ENCODE measurements around the gene BNIPL.

The BNIPL gene

GRCh38 chr1:151051356-151052009 lies 15.1 kb downstream of the BNIPL start:
- no peaks in the 10 kb centered on the region for H3K27me3 ChIP-seq (ENCODE audit: control insufficient read depth in 5 of 5, insufficient read depth in 4 of 5, low read length in 5 of 5)
- H3K27ac ChIP-seq (ENCODE audit: low read depth, low read length) = no peak overlapping the region
- no peak overlapping the region for H3K9ac ChIP-seq (ENCODE audit: low read length in 5 of 5)
- H3K9me3 ChIP-seq (ENCODE audit: control insufficient read depth in 5 of 5, low read length in 5 of 5) = no peaks in the 10 kb centered on the region
- H3K4me3 ChIP-seq (ENCODE audit: low read depth in 1 of 5, low read length in 5 of 5) = no peak overlapping the region
- H3K36me3 ChIP-seq (ENCODE audit: control insufficient read depth in 5 of 5, insufficient read depth in 5 of 5, low read length in 5 of 5) = peaks cover 14 to 51% (median 49%) of the 10 kb centered on the region in 5 donors
- H3K4me1 ChIP-seq (ENCODE audit: control insufficient read depth in 5 of 5, insufficient read depth in 5 of 5, low read length in 5 of 5) = peaks cover 2 to 36% (median 30%) of the 10 kb centered on the region in 5 donors

GRCh38 chr1:151054971-151055547 lies 18.7 kb downstream of the BNIPL start:
- Histone ChIP-seq H3K27ac (ENCODE audit: low read depth, low read length) (no peak overlapping the region), H3K4me3 (ENCODE audit: low read depth in 1 of 5, low read length in 5 of 5) (no peak overlapping the region), H3K9ac (ENCODE audit: low read length in 5 of 5) (no peak overlapping the region), H3K4me1 (ENCODE audit: control insufficient read depth in 5 of 5, insufficient read depth in 5 of 5, low read length in 5 of 5) (peaks cover 11 to 49% (median 41%) of the 10 kb centered on the region in 5 donors), H3K36me3 (ENCODE audit: control insufficient read depth in 5 of 5, insufficient read depth in 5 of 5, low read length in 5 of 5) (peaks cover 14 to 56% (median 53%) of the 10 kb centered on the region in 5 donors), H3K9me3 (ENCODE audit: control insufficient read depth in 5 of 5, low read length in 5 of 5) (no peaks in the 10 kb centered on the region), H3K27me3 (ENCODE audit: control insufficient read depth in 5 of 5, insufficient read depth in 4 of 5, low read length in 5 of 5) (no peaks in the 10 kb centered on the region)

- H3K4me3 ChIP-seq (ENCODE audit: low read depth in 1 of 5, low read length in 5 of 5) = no peak overlapping the region
- H3K9me3 ChIP-seq (ENCODE audit: control insufficient read depth in 5 of 5, low read length in 5 of 5) = no peaks in the 10 kb centered on the region
- no peaks in the 10 kb centered on the region for H3K27me3 ChIP-seq (ENCODE audit: control insufficient read depth in 5 of 5, insufficient read depth in 4 of 5, low read length in 5 of 5)
- peak overlapping the region; percentile 25 for H3K27ac ChIP-seq (ENCODE audit: low read depth, low read length)
- peaks cover 14 to 56% (median 50%) of the 10 kb centered on the region in 5 donors for H3K36me3 ChIP-seq (ENCODE audit: control insufficient read depth in 5 of 5, insufficient read depth in 5 of 5, low read length in 5 of 5)
- peak overlapping the region in 1 of 5 donors; percentile 31 for H3K9ac ChIP-seq (ENCODE audit: low read length in 5 of 5)
- H3K4me1 ChIP-seq (ENCODE audit: control insufficient read depth in 5 of 5, insufficient read depth in 5 of 5, low read length in 5 of 5) = peaks cover 11 to 55% (median 46%) of the 10 kb centered on the region in 5 donors
Observed at GRCh38 chr1:151055581-151055980, 19.2 kb downstream of the BNIPL start.

GRCh38 chr1:151056149-151056548 lies 19.8 kb downstream of the BNIPL start:
- H3K27ac ChIP-seq (ENCODE audit: low read depth, low read length) = peak overlapping the region; percentile 25
- H3K4me1 ChIP-seq (ENCODE audit: control insufficient read depth in 5 of 5, insufficient read depth in 5 of 5, low read length in 5 of 5) = peaks cover 11 to 55% (median 47%) of the 10 kb centered on the region in 5 donors
- peak overlapping the region in 2 of 5 donors; percentile 31 to 63 for H3K9ac ChIP-seq (ENCODE audit: low read length in 5 of 5)
- no peaks in the 10 kb centered on the region for H3K9me3 ChIP-seq (ENCODE audit: control insufficient read depth in 5 of 5, low read length in 5 of 5)
- H3K36me3 ChIP-seq (ENCODE audit: control insufficient read depth in 5 of 5, insufficient read depth in 5 of 5, low read length in 5 of 5) = peaks cover 14 to 56% (median 49%) of the 10 kb centered on the region in 5 donors
- H3K27me3 ChIP-seq (ENCODE audit: control insufficient read depth in 5 of 5, insufficient read depth in 4 of 5, low read length in 5 of 5) = no peaks in the 10 kb centered on the region
- peak overlapping the region in 1 of 5 donors; percentile 1 for H3K4me3 ChIP-seq (ENCODE audit: low read depth in 1 of 5, low read length in 5 of 5)

GRCh38 chr1:151058692-151059091 lies 22.3 kb downstream of the BNIPL start:
- Histone ChIP-seq H3K4me1 (ENCODE audit: control insufficient read depth in 5 of 5, insufficient read depth in 5 of 5, low read length in 5 of 5) (peaks cover 11 to 55% (median 47%) of the 10 kb centered on the region in 5 donors), H3K36me3 (ENCODE audit: control insufficient read depth in 5 of 5, insufficient read depth in 5 of 5, low read length in 5 of 5) (peaks cover 2 to 32% (median 27%) of the 10 kb centered on the region in 5 donors), H3K4me3 (ENCODE audit: low read depth in 1 of 5, low read length in 5 of 5) (peak overlapping the region; percentile 78 to 98 (median 97)), H3K27ac (ENCODE audit: low read depth, low read length) (peak overlapping the region; percentile 94), H3K9me3 (ENCODE audit: control insufficient read depth in 5 of 5, low read length in 5 of 5) (no peaks in the 10 kb centered on the region), H3K27me3 (ENCODE audit: control insufficient read depth in 5 of 5, insufficient read depth in 4 of 5, low read length in 5 of 5) (no peaks in the 10 kb centered on the region), H3K9ac (ENCODE audit: low read length in 5 of 5) (peak overlapping the region; percentile 82 to 98 (median 95))

GRCh38 chr1:151059109-151060006 lies 23.0 kb downstream of the BNIPL start, which contains the start of gene CDC42SE1:
TSS of gene CDC42SE1 (minus strand) at chr1:151059622. CDS start at chr1:151055730, 3,892 bp downstream.
- Histone ChIP-seq H3K27ac (ENCODE audit: low read depth, low read length) (peak within 1 kb of the TSS; percentile 94), H3K4me3 (ENCODE audit: low read depth in 1 of 5, low read length in 5 of 5) (peak within 1 kb of the TSS; percentile 78 to 98 (median 97)), H3K9ac (ENCODE audit: low read length in 5 of 5) (peak within 1 kb of the TSS; percentile 82 to 98 (median 95)), H3K9me3 (ENCODE audit: control insufficient read depth in 5 of 5, low read length in 5 of 5) (no peaks in the 10 kb centered on the region), H3K4me1 (ENCODE audit: control insufficient read depth in 5 of 5, insufficient read depth in 5 of 5, low read length in 5 of 5) (peaks cover 11 to 55% (median 47%) of the 10 kb centered on the region in 5 donors), H3K36me3 (ENCODE audit: control insufficient read depth in 5 of 5, insufficient read depth in 5 of 5, low read length in 5 of 5) (peaks cover 0 to 26% (median 20%) of the 10 kb centered on the region in 5 donors), H3K27me3 (ENCODE audit: control insufficient read depth in 5 of 5, insufficient read depth in 4 of 5, low read length in 5 of 5) (no peaks in the 10 kb centered on the region)

- Histone ChIP-seq H3K9me3 (ENCODE audit: control insufficient read depth in 5 of 5, low read length in 5 of 5) (no peaks in the 10 kb centered on the region), H3K27ac (ENCODE audit: low read depth, low read length) (peak within 1 kb of the TSS; percentile 94), H3K4me1 (ENCODE audit: control insufficient read depth in 5 of 5, insufficient read depth in 5 of 5, low read length in 5 of 5) (peaks cover 11 to 54% (median 47%) of the 10 kb centered on the region in 5 donors), H3K4me3 (ENCODE audit: low read depth in 1 of 5, low read length in 5 of 5) (peak within 1 kb of the TSS; percentile 78 to 98 (median 93)), H3K9ac (ENCODE audit: low read length in 5 of 5) (peak within 1 kb of the TSS; percentile 16 to 98 (median 95)), H3K36me3 (ENCODE audit: control insufficient read depth in 5 of 5, insufficient read depth in 5 of 5, low read length in 5 of 5) (peaks cover 0 to 18% (median 12%) of the 10 kb centered on the region in 5 donors), H3K27me3 (ENCODE audit: control insufficient read depth in 5 of 5, insufficient read depth in 4 of 5, low read length in 5 of 5) (no peaks in the 10 kb centered on the region)
Observed at GRCh38 chr1:151060007-151060656, 23.7 kb downstream of the BNIPL start, which contains the start of gene MLLT11. TSS of gene MLLT11 (plus strand) at chr1:151060397. CDS start at chr1:151067225, 6,828 bp downstream.

- peak overlapping the region in 3 of 5 donors; percentile 95 to 98 (median 95) for H3K9ac ChIP-seq (ENCODE audit: low read length in 5 of 5)
- H3K27ac ChIP-seq (ENCODE audit: low read depth, low read length) = no peak overlapping the region
- peak overlapping the region; percentile 78 to 98 (median 93) for H3K4me3 ChIP-seq (ENCODE audit: low read depth in 1 of 5, low read length in 5 of 5)
- H3K36me3 ChIP-seq (ENCODE audit: control insufficient read depth in 5 of 5, insufficient read depth in 5 of 5, low read length in 5 of 5) = peaks cover 0 to 11% (median 5%) of the 10 kb centered on the region in 5 donors
- H3K4me1 ChIP-seq (ENCODE audit: control insufficient read depth in 5 of 5, insufficient read depth in 5 of 5, low read length in 5 of 5) = peaks cover 11 to 47% (median 41%) of the 10 kb centered on the region in 5 donors
- H3K9me3 ChIP-seq (ENCODE audit: control insufficient read depth in 5 of 5, low read length in 5 of 5) = no peaks in the 10 kb centered on the region
- no peaks in the 10 kb centered on the region for H3K27me3 ChIP-seq (ENCODE audit: control insufficient read depth in 5 of 5, insufficient read depth in 4 of 5, low read length in 5 of 5)
Observed at GRCh38 chr1:151060657-151061421, 24.5 kb downstream of the BNIPL start.

- Histone ChIP-seq H3K4me1 (ENCODE audit: control insufficient read depth in 5 of 5, insufficient read depth in 5 of 5, low read length in 5 of 5) (peaks cover 9 to 39% (median 32%) of the 10 kb centered on the region in 5 donors), H3K9ac (ENCODE audit: low read length in 5 of 5) (no peak overlapping the region), H3K27me3 (ENCODE audit: control insufficient read depth in 5 of 5, insufficient read depth in 4 of 5, low read length in 5 of 5) (no peaks in the 10 kb centered on the region), H3K27ac (ENCODE audit: low read depth, low read length) (no peak overlapping the region), H3K4me3 (ENCODE audit: low read depth in 1 of 5, low read length in 5 of 5) (no peak overlapping the region), H3K36me3 (ENCODE audit: control insufficient read depth in 5 of 5, insufficient read depth in 5 of 5, low read length in 5 of 5) (peaks cover 0 to 3% (median 1%) of the 10 kb centered on the region in 5 donors), H3K9me3 (ENCODE audit: control insufficient read depth in 5 of 5, low read length in 5 of 5) (no peaks in the 10 kb centered on the region)
Observed at GRCh38 chr1:151061704-151062103, 25.3 kb downstream of the BNIPL start.
